Measurements from ENCODE around the gene PLXNC1. TPM values are rescaled to one million over a fixed set of nuclear protein-coding genes. Genes with fewer than 3 reads are reported as not detected.

Gene PLXNC1
- total and polyA plus RNA-seq, 2 of the 8 experiments (the other 6 are each of a cell fraction or from before 2014, with no cell fraction given): 0.83 to 2.0 TPM

GRCh38 chr12:94320109-94320508, 171.7 kb downstream of the PLXNC1 start:
- Histone ChIP-seq H4K5ac (ENCODE audit: insufficient read length, low read depth, low read length) (no peak overlapping the region), H3K4ac (replicated peaks; ENCODE audit: insufficient read length, low read depth, low read length) (no peak overlapping the region), H3K14ac (ENCODE audit: insufficient read length) (no peak overlapping the region), H2BK15ac (ENCODE audit: low read length) (no peak overlapping the region), H3K23ac (ENCODE audit: insufficient read length) (no peak overlapping the region), H4K20me1 (replicated peaks in 1 of 2; ENCODE audit: control insufficient read depth in 1 of 2, insufficient read depth in 2 of 2, low read length in 2 of 2) (no peaks in the 10 kb centered on the region), H3K23me2 (ENCODE audit: low read depth, low read length) (no peaks in the 10 kb centered on the region), H3K27ac (ENCODE audit: low read depth, low read length) (no peak overlapping the region), H3K79me1 (ENCODE audit: low read depth, low read length) (no peaks in the 10 kb centered on the region), H3K56ac (replicated peaks; ENCODE audit: insufficient read length, low read depth, low read length) (no peak overlapping the region), H4K8ac (ENCODE audit: extremely low read depth, insufficient read depth, low read length) (no peak overlapping the region), H3K9ac (replicated peaks in 1 of 4; ENCODE audit: extremely low read depth in 1 of 4, low read depth in 3 of 4, low read length in 3 of 4) (no peak overlapping the region), H3K4me2 (ENCODE audit: insufficient read depth in 1 of 2, low read depth in 2 of 2, low read length in 2 of 2) (no peak overlapping the region), H3K27me3 (replicated peaks in 1 of 4; ENCODE audit: control insufficient read depth in 3 of 4, extremely low read depth in 1 of 4, insufficient read depth in 3 of 4, low read length in 3 of 4) (no peaks in the 10 kb centered on the region), H2BK12ac (ENCODE audit: low read depth, low read length) (no peak overlapping the region), H2BK20ac (ENCODE audit: low read length) (no peak overlapping the region), H3K4me3 (ENCODE audit: extremely low read depth in 1 of 4, insufficient read depth in 2 of 4, low read depth in 3 of 4, low read length in 4 of 4) (no peak overlapping the region), H3K4me1 (replicated peaks in 1 of 4; ENCODE audit: control insufficient read depth in 3 of 4, insufficient read depth in 4 of 4, low read length in 3 of 4) (no peaks in the 10 kb centered on the region), H2AFZ (ENCODE audit: low read length) (no peak overlapping the region), H2AK5ac (ENCODE audit: low read depth, low read length) (no peak overlapping the region), H3K36me3 (ENCODE audit: control insufficient read depth in 2 of 4, insufficient read depth in 4 of 4, low read length in 3 of 4) (peaks cover 2 to 37% (median 18%) of the 10 kb centered on the region in 4 experiments; a peak in 6 of 8 replicates), H3K9me3 (ENCODE audit: insufficient read depth in 2 of 2, low read depth in 1 of 2, low read length in 1 of 2) (peaks cover 28 to 35% of the 10 kb centered on the region in 2 experiments), H3K79me2 (ENCODE audit: control insufficient read depth in 1 of 2, insufficient read depth in 2 of 2, low read length in 2 of 2) (no peaks in the 10 kb centered on the region), H2BK120ac (replicated peaks; ENCODE audit: low read depth, low read length) (no peak overlapping the region), H4K91ac (replicated peaks; ENCODE audit: insufficient read length, low read length) (no peak overlapping the region), H3K18ac (ENCODE audit: extremely low read depth, low read length) (no peak overlapping the region), H2BK5ac (ENCODE audit: low read depth, low read length) (no peak overlapping the region)
- FAIRE-seq (no peak), DNase-seq (ENCODE audit: low read depth in 1 of 2, low spot score in 2 of 2) (no peak)
- CTCF ChIA-PET (ENCODE audit: partially characterized antibody): no interaction called here
- POLR2A ChIA-PET (ENCODE audit: partially characterized antibody): no interaction called here
- TF ChIP-seq CREB1 (IDR thresholded peaks at IDR 0.05): no peak
- no peak for TF ChIP-seq BRCA1 (IDR thresholded peaks at IDR 0.05; ENCODE audit: low read depth, low read length)
- no peak for TF ChIP-seq ZNF274 (IDR thresholded peaks at IDR 0.05; ENCODE audit: borderline replicate concordance, extremely low read depth, low read length)
- no peak for TF ChIP-seq POLR2AphosphoS5 (IDR thresholded peaks at IDR 0.05; ENCODE audit: low read depth, low read length)
- TF ChIP-seq TEAD4 (IDR thresholded peaks at IDR 0.05; ENCODE audit: low read depth, low read length): no peak
- no peak for TF ChIP-seq POLR2A (IDR thresholded peaks at IDR 0.05; ENCODE audit: control extremely low read depth in 1 of 2, low read depth in 2 of 2, low read length in 2 of 2)
- no peak for TF ChIP-seq SIX5 (IDR thresholded peaks at IDR 0.05; ENCODE audit: low read depth, low read length)
